ENCODE results near the gene CFAP299.

The CFAP299 gene

GRCh38 chr4:80840396-80840795, 504.9 kb downstream of the CFAP299 start:
- Histone ChIP-seq H3K9me2 (replicated peaks; ENCODE audit: low read depth, low read length) (no peaks in the 10 kb centered on the region), H3K79me2 (ENCODE audit: insufficient read depth, low read length) (no peaks in the 10 kb centered on the region), H3K9ac (ENCODE audit: low read depth, low read length, poor library complexity, severe bottlenecking) (no peak overlapping the region), H3K4me1 (ENCODE audit: insufficient read depth, low read length, poor library complexity, severe bottlenecking) (peaks cover 30% of the 10 kb centered on the region), H3K4me2 (ENCODE audit: low read depth, low read length, poor library complexity, severe bottlenecking) (peak overlapping the region; percentile 38), H2AFZ (ENCODE audit: low read length) (no peak overlapping the region), H3K27me3 (ENCODE audit: insufficient read depth, low read length, poor library complexity, severe bottlenecking) (no peaks in the 10 kb centered on the region), H3K4me3 (ENCODE audit: low read length, poor library complexity, severe bottlenecking) (no peak overlapping the region), H3K9me3 (ENCODE audit: insufficient read depth, low read depth, low read length) (no peaks in the 10 kb centered on the region; the same call in 1 of the 2 replicates), H3F3A (ENCODE audit: low read depth) (no peaks in the 10 kb centered on the region), H3K36me3 (ENCODE audit: insufficient read depth, low read length) (no peaks in the 10 kb centered on the region), H4K20me1 (ENCODE audit: insufficient read depth, low read length, poor library complexity, severe bottlenecking) (no peaks in the 10 kb centered on the region)
- TF ChIP-seq EZH2phosphoT487 (IDR thresholded peaks at IDR 0.05; ENCODE audit: borderline replicate concordance) (0 out of 2 replicates have a peak, but pooled peaks have one; percentile 41), CTCF (conservative IDR thresholded peaks at IDR 0.05; ENCODE audit: low read length) (no peak)

- Histone ChIP-seq H3F3A (ENCODE audit: low read depth) (no peaks in the 10 kb centered on the region), H3K9ac (ENCODE audit: low read depth, low read length, poor library complexity, severe bottlenecking) (no peak overlapping the region), H3K4me3 (ENCODE audit: low read length, poor library complexity, severe bottlenecking) (no peak overlapping the region), H4K20me1 (ENCODE audit: insufficient read depth, low read length, poor library complexity, severe bottlenecking) (no peaks in the 10 kb centered on the region), H3K36me3 (ENCODE audit: insufficient read depth, low read length) (no peaks in the 10 kb centered on the region), H3K9me2 (replicated peaks; ENCODE audit: low read depth, low read length) (no peaks in the 10 kb centered on the region), H3K27me3 (ENCODE audit: insufficient read depth, low read length, poor library complexity, severe bottlenecking) (no peaks in the 10 kb centered on the region), H3K4me1 (ENCODE audit: insufficient read depth, low read length, poor library complexity, severe bottlenecking) (peaks cover 30% of the 10 kb centered on the region), H2AFZ (ENCODE audit: low read length) (no peak overlapping the region), H3K79me2 (ENCODE audit: insufficient read depth, low read length) (no peaks in the 10 kb centered on the region), H3K9me3 (ENCODE audit: insufficient read depth, low read depth, low read length) (no peaks in the 10 kb centered on the region; the same call in 1 of the 2 replicates), H3K4me2 (ENCODE audit: low read depth, low read length, poor library complexity, severe bottlenecking) (no peak overlapping the region)
- no peak for TF ChIP-seq EZH2phosphoT487 (IDR thresholded peaks at IDR 0.05; ENCODE audit: borderline replicate concordance)
- TF ChIP-seq CTCF (conservative IDR thresholded peaks at IDR 0.05; ENCODE audit: low read length): no peak
Observed at GRCh38 chr4:80841587-80842281, 506.2 kb downstream of the CFAP299 start.

- Histone ChIP-seq H3F3A (ENCODE audit: low read depth) (no peaks in the 10 kb centered on the region), H3K79me2 (ENCODE audit: insufficient read depth, low read length) (no peaks in the 10 kb centered on the region), H3K9me3 (ENCODE audit: insufficient read depth, low read depth, low read length) (no peaks in the 10 kb centered on the region; the same call in 1 of the 2 replicates), H3K36me3 (ENCODE audit: insufficient read depth, low read length) (no peaks in the 10 kb centered on the region), H2AFZ (ENCODE audit: low read length) (no peak overlapping the region), H3K9me2 (replicated peaks; ENCODE audit: low read depth, low read length) (no peaks in the 10 kb centered on the region), H3K27me3 (ENCODE audit: insufficient read depth, low read length, poor library complexity, severe bottlenecking) (no peaks in the 10 kb centered on the region), H3K4me3 (ENCODE audit: low read length, poor library complexity, severe bottlenecking) (no peak overlapping the region), H3K4me1 (ENCODE audit: insufficient read depth, low read length, poor library complexity, severe bottlenecking) (peaks cover 10% of the 10 kb centered on the region), H3K4me2 (ENCODE audit: low read depth, low read length, poor library complexity, severe bottlenecking) (no peak overlapping the region), H4K20me1 (ENCODE audit: insufficient read depth, low read length, poor library complexity, severe bottlenecking) (no peaks in the 10 kb centered on the region), H3K9ac (ENCODE audit: low read depth, low read length, poor library complexity, severe bottlenecking) (no peak overlapping the region)
- TF ChIP-seq CTCF (conservative IDR thresholded peaks at IDR 0.05; ENCODE audit: low read length): no peak
- TF ChIP-seq EZH2phosphoT487 (IDR thresholded peaks at IDR 0.05; ENCODE audit: borderline replicate concordance): no peak
Observed at GRCh38 chr4:80846210-80846609, 510.7 kb downstream of the CFAP299 start.

All from Loucy (cell line).